ENCODE measurements around the gene KRT31. TPM values are rescaled to one million over a fixed set of nuclear protein-coding genes. Genes with fewer than 3 reads are reported as not detected.

The KRT31 gene
- total and polyA plus RNA-seq, 2 of the 13 experiments (the other 11 are each of a cell fraction or from before 2014, with no cell fraction given): 0.05 TPM; not detected in 1

DNA sequence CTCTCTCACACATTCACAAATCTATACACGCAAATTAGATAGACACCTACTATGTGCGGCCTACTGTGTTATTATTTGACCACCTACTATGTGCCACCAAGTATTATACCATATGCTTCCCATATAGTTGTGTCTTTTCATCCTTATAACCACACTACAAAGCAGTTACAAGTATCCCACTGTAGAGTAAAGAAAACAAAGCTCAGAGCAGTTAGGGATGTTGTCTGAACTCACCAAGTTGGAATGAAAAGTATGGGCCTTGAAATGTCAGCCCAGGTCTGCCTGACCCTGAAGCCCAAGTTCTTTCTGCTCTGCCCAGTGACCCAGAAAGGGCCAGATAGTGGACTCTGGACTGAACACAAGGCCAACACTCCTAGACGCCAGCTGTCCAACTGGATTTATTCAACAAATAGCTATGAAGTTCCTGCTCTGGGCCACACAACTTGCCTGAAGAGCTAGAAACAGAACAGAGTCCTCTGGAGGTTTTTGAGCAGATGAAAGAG lies 18.5 kb upstream of the KRT31 start (continued):
- TF ChIP-seq KAT7 (CRISPR knock-in tag; IDR thresholded peaks at IDR 0.05; ENCODE audit: borderline replicate concordance) (no peak), ELF1 (CRISPR knock-in tag; IDR thresholded peaks at IDR 0.05) (no peak), CREM (IDR thresholded peaks at IDR 0.05) (peak; percentile 47), CREM (CRISPR knock-in tag; IDR thresholded peaks at IDR 0.05) (no peak), NR2C2 (CRISPR knock-in tag; IDR thresholded peaks at IDR 0.05; ENCODE audit: borderline replicate concordance) (peak; percentile 22; the same call in 1 of the 2 replicates), ZNF552 (CRISPR knock-in tag; IDR thresholded peaks at IDR 0.05; ENCODE audit: borderline replicate concordance) (no peak), DPF2 (CRISPR knock-in tag; IDR thresholded peaks at IDR 0.05; ENCODE audit: borderline replicate concordance, low read depth) (peak; percentile 37; the same call in 1 of the 2 replicates), GABPA (IDR thresholded peaks at IDR 0.05; ENCODE audit: low read depth, low read length) (no peak), GABPA (CRISPR knock-in tag; IDR thresholded peaks at IDR 0.05; ENCODE audit: low read depth) (0 out of 2 replicates have a peak, but pooled peaks have one; percentile 43), BCL6 (CRISPR knock-in tag; IDR thresholded peaks at IDR 0.05) (peak; percentile 68; the same call in 1 of the 2 replicates), SKI (IDR thresholded peaks at IDR 0.05; ENCODE audit: partially characterized antibody) (peak; percentile 75), RXRA (CRISPR knock-in tag; IDR thresholded peaks at IDR 0.05) (peak; percentile 82; the same call in 1 of the 2 replicates), MAFK (conservative IDR thresholded peaks at IDR 0.05 in 1 of 2, IDR thresholded peaks at IDR 0.05 in 1 of 2; ENCODE audit: low read length in 2 of 2) (no peak), NR2F1 (CRISPR knock-in tag; IDR thresholded peaks at IDR 0.05) (peak; percentile 47 to 84; a peak in 3 of 4 replicates), CEBPG (CRISPR knock-in tag; IDR thresholded peaks at IDR 0.05) (no peak), XBP1 (CRISPR knock-in tag; IDR thresholded peaks at IDR 0.05) (no peak), ELF3 (CRISPR knock-in tag; IDR thresholded peaks at IDR 0.05) (peak; percentile 84), ZNF629 (CRISPR knock-in tag; conservative IDR thresholded peaks at IDR 0.05) (0 out of 2 replicates have a peak, but pooled peaks have one; percentile 7), ZMYM3 (CRISPR knock-in tag; IDR thresholded peaks at IDR 0.05) (peak; percentile 73)
- TF ChIP-seq, protein P1, sequence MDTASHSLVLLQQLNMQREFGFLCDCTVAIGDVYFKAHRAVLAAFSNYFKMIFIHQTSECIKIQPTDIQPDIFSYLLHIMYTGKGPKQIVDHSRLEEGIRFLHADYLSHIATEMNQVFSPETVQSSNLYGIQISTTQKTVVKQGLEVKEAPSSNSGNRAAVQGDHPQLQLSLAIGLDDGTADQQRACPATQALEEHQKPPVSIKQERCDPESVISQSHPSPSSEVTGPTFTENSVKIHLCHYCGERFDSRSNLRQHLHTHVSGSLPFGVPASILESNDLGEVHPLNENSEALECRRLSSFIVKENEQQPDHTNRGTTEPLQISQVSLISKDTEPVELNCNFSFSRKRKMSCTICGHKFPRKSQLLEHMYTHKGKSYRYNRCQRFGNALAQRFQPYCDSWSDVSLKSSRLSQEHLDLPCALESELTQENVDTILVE (CRISPR knock-in tag; IDR thresholded peaks at IDR 0.05): peak; percentile 54; the same call in 1 of the 2 replicates
- TF ChIP-seq, protein P2, sequence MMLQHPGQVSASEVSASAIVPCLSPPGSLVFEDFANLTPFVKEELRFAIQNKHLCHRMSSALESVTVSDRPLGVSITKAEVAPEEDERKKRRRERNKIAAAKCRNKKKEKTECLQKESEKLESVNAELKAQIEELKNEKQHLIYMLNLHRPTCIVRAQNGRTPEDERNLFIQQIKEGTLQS (CRISPR knock-in tag; IDR thresholded peaks at IDR 0.05): peak; percentile 61; the same call in 1 of the 2 replicates
- TF ChIP-seq, protein P3, sequence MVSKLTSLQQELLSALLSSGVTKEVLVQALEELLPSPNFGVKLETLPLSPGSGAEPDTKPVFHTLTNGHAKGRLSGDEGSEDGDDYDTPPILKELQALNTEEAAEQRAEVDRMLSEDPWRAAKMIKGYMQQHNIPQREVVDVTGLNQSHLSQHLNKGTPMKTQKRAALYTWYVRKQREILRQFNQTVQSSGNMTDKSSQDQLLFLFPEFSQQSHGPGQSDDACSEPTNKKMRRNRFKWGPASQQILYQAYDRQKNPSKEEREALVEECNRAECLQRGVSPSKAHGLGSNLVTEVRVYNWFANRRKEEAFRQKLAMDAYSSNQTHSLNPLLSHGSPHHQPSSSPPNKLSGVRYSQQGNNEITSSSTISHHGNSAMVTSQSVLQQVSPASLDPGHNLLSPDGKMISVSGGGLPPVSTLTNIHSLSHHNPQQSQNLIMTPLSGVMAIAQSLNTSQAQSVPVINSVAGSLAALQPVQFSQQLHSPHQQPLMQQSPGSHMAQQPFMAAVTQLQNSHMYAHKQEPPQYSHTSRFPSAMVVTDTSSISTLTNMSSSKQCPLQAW (CRISPR knock-in tag; IDR thresholded peaks at IDR 0.05): peak; percentile 76
- TF ChIP-seq, protein P4, sequence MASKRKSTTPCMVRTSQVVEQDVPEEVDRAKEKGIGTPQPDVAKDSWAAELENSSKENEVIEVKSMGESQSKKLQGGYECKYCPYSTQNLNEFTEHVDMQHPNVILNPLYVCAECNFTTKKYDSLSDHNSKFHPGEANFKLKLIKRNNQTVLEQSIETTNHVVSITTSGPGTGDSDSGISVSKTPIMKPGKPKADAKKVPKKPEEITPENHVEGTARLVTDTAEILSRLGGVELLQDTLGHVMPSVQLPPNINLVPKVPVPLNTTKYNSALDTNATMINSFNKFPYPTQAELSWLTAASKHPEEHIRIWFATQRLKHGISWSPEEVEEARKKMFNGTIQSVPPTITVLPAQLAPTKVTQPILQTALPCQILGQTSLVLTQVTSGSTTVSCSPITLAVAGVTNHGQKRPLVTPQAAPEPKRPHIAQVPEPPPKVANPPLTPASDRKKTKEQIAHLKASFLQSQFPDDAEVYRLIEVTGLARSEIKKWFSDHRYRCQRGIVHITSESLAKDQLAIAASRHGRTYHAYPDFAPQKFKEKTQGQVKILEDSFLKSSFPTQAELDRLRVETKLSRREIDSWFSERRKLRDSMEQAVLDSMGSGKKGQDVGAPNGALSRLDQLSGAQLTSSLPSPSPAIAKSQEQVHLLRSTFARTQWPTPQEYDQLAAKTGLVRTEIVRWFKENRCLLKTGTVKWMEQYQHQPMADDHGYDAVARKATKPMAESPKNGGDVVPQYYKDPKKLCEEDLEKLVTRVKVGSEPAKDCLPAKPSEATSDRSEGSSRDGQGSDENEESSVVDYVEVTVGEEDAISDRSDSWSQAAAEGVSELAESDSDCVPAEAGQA (IDR thresholded peaks at IDR 0.05; ENCODE audit: low read depth): no peak
- TF ChIP-seq, protein P4 (CRISPR knock-in tag; IDR thresholded peaks at IDR 0.05; ENCODE audit: borderline replicate concordance): no peak
